Stimulated activated CD4-positive, alpha-beta T cell treated with anti-CD3 and anti-CD28 coated beads, Interleukin-12 subunit alpha, Interleukin-12 subunit beta, amount 100 ng/mL, for 24 hours (primary cell): Measurements from ENCODE around the gene SCYGR8.
"Not testable (repeated sequence)": the region's sequence is repeated elsewhere in the genome, so short reads cannot be mapped to it uniquely, and the experiment has no call there.

Experiments
- DNase-seq, 2 experiments: peaks; one replicate each; pipeline ENCODE4 v3.0.0-alpha.2; 2020; ENCODE audit warnings: low read depth in 2 of 2

Gene SCYGR8, protein sequence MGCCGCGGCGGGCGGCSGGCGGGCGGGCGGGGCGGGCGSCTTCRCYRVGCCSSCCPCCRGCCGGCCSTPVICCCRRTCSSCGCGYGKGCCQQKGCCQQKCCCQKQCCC

DNA sequence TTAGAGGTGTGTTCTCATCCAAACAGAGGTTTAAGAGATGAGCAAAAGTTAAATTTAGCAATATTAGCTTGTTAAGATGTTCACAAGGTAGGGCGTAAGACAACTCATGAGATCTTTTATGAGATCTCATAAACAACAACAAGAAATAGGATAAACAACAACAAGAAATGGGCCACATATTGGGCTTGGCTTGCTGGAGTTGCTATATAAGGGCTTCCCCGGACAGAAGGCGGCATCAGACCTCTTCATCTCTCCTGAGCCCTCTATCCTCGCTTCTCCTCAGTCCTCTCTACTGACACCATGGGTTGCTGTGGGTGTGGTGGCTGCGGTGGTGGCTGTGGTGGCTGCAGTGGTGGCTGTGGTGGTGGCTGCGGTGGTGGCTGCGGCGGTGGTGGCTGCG lies at the start of gene SCYGR8:
SCYGR8 (plus strand) TSS at position 301 of the 400 bp plus-strand sequence; CDS start at position 301, 0 bp downstream.
- no peak for DNase-seq

DNA sequence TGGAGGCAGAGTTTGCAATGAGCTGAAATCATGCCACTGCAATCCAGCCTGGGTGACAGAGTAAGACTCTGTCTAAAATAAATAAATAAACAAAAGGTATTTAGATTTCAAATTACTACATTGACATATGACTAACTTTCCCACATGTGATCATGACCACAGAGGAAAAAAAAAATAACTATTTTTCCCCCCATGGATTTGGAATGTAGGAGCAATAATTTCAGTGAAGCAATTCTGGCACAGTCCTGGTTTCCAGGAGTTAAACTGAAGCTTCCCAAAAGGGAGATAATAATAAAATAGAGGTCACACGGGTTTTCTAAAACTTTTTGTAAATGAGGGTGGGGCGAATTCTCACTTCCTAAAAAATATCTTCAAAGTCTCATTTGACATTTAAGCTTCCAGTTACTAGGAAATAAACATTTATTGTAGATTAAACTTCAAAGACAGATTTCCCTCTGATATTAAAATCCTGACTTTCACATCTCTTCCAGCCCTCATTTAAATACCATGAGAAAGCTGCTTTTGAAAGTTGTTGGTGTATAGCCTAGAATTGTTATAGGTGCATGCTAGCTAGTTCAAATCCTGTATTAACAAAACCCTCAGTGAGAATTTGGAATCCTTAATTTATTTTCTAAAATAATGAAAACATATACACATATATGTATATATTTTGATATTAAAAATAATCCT lies 48.6 kb upstream of the SCYGR8 start:
- no peak for DNase-seq

DNA sequence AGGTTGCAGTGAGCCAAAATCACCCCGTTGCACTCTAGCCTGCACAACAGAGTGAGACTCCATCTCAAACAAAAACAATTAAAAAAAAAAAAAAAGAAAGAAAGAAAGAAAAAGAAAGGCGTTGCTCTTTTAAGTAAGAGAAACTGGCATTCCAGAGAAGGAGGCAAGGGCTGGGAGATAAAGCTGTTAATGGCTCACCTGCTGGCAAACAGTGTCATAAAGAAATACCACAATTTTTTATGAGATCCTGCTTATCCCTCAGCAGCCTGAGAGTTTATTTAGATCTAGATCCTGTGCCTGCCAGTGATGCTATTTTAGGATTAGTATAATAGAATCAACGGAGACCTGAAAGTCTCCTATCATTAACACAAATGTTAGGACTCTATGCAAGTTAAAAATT lies 44.1 kb upstream of the SCYGR8 start:
- DNase-seq, result no peak

DNA sequence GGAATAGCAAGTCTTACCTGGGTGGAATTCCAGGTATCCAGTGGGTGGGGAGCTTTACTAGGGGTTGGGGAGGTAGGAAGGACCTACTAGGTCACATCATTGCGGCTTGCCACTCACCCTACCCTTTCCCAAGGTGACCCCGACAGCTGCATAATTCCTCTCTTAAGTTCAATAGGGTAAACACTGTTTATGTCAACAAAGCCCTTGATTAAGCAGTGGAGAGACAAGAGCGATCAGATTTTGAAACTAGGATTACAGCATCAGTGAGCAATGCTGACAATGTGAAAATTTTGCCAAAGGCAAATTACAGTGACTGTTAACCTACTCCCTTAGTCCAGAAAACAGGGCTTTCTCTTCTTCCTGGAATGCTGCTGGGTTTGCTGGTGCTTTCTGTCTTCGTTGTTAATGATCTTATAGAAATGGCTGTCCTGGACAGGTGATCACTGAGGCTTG lies 42.4 kb upstream of the SCYGR8 start:
- no peak for DNase-seq

DNA sequence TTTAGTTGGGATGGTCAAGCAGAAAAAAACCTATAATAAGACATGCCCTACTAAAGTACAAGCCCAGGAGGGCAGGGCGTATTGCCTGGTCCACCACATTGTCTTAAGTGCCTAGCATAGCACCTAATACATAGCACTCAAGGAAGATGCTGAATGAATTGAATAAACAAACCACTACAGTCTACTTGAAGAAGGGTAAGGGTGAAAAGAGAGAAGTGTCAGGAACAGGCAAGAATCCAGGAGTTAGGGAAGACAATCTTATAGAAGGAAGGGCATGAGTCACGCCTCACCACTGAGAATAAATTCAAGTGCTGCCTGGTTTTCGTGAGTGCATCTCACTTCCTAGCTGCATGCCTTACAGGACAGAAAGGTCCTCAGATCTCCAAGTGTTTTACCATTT lies 41.7 kb upstream of the SCYGR8 start:
- no peak for DNase-seq

DNA sequence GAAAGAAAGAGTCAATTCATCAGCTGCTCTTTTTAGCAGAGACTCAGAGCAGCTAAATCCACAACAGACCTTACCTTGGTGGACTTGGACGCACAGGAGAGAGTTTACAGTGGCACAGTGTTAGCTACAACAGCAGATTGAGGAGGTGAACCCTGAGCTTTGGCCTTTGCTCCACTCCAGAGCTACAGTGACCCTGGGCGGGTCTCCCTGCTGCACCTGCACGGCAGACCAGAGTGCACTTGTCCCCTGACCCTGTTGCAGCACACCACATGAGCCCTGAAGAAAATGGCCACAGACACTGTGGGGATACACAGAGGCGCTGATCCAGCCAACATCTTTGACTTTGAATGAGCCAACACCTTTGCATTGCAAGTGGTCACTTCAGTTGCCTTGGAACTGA lies 38.8 kb upstream of the SCYGR8 start:
- DNase-seq, result no peak

DNA sequence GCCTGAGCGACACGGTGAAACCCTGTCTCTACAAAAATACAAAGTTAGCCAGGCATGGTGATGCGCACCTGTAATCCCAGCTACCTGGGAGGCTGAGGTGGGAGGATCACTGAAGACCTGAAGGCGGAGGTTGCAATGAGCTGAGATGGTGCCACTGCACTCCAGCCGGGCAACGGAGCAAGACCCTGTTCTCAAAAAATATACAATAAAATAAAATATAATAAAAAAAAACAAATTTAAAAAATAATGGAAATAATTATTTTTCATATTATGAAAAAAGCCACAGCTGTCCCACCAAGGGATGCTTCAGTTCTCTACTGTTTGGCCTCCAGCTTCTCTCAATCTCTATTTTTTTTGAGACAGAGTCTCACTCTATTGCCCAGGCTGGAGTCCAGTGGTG lies 38.3 kb upstream of the SCYGR8 start:
- DNase-seq, result no peak

DNA sequence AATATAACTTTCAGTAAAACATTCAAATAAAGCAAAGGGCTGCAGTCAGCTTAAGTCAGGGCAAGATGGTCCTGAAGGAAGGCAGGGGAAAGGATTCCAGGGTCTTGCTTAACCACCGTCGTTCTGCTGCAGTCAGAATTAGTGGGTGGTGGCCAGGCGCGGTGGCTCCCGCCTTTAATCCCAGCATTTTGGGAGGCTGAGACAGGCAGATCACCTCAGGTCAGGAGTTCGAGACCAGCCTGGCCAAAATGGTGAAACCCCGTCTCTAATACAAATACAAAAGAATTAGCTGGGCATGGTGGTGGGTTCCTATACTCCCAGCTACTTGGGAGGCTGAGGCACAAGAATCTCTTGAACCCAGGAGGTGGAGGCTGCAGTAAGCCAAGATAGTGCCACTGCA lies 34.7 kb upstream of the SCYGR8 start:
- no peak for DNase-seq

DNA sequence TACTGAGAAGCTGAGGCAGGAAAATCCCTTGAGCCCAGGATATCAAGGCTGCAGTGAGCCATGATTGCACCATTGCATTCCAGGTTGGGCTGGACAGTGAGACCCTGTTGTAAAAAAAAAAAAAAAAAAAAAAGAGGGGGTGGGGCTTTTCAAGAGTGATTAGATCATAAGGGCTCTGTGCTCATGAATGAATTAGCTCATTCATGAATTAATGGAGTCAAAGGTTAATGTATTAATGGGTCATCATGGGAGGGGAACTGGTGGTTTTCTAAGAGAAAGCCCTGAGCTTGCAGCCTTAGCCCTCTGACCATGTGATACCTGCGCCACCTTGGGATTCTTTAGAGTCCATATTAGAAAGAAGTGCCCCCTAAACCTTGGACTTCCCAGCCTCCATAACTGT lies 32.4 kb upstream of the SCYGR8 start:
- no peak for DNase-seq

DNA sequence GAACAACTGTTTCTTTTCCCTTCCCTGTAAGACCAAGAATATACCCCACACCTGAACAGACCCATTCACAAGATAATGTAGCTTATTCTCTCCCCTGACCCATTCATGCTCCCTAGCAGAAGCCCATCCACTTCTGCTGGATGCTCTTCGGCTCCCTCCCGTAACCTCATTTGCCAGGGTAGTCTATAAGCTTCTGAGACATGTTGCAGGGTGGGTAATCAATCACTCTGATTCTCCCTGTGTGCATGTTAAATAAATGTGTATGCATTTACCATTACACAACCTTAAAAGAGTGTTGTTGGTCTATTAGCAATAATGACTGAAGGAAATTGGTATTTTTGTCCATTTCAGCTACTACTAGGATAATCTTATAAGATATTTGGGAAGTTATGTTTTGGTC lies 29.2 kb upstream of the SCYGR8 start:
- no peak for DNase-seq

DNA sequence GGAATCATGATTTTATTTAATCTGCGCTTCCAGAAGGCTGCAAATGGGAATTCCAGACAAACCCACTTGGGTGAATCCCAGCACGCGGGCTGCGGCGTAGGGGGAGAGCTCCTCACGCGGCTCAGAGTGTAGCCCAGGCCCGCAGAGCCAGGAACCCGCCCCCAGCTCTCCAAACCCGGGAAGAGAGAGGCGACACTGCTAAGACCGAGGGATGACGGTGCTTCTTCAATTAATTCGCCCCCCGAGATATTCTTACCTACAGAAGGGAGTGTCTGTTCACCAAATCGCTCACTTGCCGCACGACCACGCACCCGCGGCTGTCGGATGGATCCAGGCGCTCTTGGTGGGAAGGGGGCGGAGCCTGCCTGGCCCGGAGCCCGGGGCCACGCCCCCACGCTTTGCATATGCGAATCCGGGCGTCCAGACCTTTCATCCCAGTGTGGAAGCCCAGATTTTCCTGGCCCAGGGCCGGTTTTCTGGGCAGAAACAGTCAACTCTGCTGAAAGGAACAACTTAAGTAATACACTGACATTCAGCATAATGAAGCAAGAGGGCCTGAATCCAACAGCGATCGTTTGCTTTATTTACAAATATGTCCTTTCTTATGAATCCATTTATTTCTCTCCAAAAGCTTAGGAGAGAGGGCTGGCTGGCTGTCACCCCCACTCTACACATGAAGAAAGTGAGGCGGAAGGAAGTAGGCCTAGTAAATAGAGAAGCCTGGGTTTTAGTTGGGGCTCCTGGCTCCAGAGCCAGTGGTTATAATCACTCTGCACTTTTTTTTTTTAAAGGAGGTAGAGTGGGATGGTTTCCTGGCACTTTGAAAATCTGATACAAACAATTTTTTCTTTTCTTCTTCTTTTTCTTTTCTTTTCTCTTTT lies 27.8 kb upstream of the SCYGR8 start, which contains the start of gene SLC19A3:
SLC19A3 (minus strand) TSS at position 342 of the 881 bp plus-strand sequence. CDS start 15,710 bp downstream, outside the sequence.
- no peak for DNase-seq

DNA sequence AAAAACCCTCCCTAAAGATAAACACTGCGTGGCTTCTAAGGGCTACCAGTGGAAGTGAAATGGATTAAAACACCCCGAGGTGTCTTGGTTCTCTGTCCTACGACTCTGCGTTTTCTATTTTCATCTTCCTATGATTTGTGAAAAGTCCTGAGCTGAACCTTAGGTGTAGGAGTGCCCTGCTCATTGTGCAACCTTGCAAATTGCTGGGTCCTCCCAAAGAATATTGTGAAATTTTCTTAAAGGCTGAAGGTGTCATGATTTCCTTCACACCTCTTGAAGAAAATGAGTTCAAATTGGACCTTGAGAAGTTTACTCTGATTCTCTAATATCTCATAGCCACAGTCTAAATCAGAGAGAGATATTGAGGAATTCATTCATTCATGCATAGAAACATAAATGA lies 26.1 kb upstream of the SCYGR8 start:
- no peak for DNase-seq

DNA sequence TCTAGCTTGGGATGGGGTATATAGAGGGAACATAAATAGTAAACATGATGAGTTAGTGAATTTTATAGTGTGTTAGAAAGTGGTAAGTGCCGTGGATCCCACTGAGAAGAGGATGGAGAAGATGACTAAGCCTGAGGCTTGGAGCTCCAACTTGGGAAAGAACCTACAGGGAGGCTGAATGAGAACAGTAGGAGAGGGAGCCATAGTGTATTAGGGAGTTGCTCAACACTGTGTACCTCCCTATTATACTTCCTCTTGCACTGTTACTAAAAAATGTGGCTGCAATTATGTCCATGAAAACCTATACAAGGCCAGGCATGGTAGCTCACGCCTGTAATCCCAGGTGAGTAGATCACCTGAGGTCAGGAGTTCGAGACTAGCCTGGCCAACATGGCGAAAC lies 25.0 kb upstream of the SCYGR8 start:
- no peak for DNase-seq

DNA sequence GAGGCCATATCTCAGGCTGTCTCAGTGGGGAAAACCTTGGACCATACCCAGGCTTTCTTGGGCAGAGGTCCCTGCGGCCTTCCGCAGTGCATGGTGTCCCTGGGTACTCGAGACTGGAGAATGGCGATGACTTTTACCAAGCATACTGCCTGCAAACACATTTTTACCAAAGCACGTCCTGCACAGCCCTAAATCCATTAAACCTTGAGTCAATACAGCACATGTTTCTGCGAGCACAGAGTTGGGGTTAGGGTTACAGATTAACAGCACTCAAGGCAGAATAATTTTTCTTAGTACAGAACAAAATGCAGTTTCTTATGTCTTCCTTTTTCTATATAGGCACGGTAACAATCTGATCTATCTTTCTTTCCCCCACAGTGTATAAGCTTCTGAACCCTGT lies 22.9 kb upstream of the SCYGR8 start:
- not testable (repeated sequence) for DNase-seq

DNA sequence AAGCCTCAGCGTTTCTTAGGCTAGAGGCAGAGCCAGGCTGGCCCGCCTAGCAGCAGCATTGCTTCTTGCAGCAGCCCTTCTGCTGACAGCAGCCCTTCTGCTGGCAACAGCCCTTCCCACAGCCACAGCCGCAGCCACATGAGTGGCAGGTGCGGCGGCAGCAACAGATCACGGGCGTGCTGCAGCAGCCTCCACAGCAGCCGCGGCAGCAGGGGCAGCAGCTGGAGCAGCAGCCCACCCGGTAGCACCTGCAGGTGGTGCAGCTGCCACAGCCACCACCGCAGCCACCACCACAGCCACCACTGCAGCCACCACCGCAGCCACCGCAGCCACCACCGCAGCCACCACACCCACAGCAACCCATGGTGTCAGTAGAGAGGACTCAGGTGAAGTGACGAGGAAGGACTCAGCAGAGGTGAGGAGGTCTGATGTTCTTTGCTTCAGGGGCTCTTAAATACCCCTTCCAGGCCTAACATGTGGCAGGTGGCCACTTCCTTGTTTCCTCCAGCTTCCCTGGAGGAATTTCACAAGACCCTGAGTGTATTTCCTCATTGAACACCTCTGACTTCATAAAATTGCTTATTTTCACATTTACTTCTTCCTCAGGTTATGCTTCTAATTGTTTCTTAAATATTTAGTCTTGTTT lies 21.2 kb upstream of the SCYGR8 start, which contains the start of gene SCYGR6:
SCYGR6 (minus strand) TSS at position 364 of the 646 bp plus-strand sequence; CDS start at position 364, 0 bp downstream.
- DNase-seq, result no peak

DNA sequence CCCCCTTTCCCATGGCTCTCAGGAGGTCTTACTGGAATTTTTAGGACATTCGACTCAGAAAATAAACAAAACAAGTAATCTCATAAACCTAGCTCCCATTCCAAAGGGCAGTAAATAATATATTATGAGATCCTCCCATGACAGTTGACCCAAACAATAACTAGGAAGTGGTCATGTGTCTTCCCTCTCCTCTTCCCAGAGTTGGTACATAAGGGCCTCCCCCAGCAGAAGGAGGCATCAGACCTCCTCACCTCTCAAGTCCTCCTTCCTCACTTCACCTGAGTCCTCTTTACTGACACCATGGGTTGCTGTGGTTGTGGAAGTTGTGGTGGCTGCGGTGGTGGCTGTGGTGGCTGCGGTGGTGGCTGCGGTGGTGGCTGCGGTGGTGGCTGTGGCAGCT lies 17.7 kb upstream of the SCYGR8 start, which contains the start of gene SCYGR7:
SCYGR7 (plus strand) TSS at position 301 of the 400 bp plus-strand sequence; CDS start at position 301, 0 bp downstream.
- DNase-seq, result no peak

DNA sequence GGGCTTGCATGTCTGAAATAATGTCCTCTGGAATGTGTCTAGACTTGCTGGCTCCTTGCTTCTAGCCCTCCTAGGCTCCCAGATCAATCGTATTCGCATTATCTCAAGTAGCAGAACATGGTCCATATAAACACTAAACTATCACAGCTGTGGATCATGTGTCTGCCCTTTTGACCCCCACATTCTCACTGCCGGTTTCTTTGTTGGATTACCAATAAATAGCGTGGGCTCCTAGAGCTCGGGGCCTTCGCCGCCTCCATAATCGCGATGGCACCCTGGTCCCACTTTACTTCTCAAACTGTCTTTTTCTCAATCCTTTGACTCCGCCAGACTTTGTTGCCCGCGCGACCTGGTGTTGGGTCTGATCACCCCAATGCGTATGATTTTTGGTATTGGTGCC lies 6.3 kb upstream of the SCYGR8 start:
- DNase-seq, result no peak

DNA sequence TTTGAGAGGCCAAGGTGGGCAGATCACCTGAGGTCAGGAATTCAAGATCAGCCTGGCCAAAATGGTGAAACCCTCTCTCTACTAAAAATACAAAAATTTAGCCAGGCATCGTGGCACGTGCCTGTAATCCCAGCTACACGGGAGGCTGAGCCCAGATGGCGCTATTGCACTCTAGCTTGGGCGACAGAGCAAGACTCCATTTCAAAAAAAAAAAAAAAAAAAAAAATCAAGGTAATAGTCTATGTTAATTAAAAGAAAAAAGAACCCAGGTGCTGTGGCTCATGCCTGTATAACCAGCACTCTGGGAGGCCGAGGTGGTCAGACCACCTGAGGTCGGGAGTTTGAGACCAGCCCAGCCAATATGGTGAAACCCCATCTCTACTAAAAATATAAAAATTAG lies 5.0 kb upstream of the SCYGR8 start:
- peak in 1 of 2 experiments; percentile 11 for DNase-seq

DNA sequence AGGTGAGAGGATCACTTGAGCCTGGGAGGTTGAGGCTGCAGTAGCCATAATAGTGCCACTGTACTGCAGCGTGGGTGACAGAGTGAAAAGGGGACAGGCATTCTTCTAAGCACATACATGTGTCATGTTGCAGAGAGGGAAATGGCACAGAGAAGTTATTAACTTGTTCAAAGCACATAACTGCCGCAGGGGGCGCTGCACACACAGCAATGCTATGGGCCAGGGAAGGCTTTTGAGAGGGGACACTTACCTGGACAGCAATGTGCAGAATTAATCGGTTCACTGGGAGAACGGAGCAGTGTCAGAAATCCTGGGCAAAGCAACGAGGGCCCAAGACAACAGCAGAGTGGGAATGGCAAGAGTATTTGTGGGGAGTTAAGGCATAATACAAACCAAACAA lies 2.4 kb downstream of the SCYGR8 start:
- no peak for DNase-seq

DNA sequence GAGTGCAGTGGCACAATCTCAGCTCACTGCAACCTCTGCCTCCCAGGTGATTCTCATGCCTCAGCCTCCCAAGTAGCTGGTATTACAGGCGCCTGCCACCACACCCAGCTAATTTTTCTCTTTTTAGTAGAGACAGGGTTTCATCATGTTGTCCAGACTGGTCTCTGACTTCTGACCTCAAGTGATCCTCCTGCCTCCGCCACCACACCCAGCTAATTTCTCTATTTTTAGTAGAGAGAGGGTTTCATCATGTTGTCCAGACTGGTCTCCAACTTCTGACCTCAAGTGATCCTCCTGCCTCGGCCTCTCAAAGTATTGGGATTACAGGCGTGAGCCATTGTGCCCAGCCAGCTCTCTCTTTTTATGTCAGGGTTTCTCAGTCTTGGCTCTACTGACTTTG lies 10.6 kb downstream of the SCYGR8 start:
- DNase-seq, result not testable (repeated sequence)

DNA sequence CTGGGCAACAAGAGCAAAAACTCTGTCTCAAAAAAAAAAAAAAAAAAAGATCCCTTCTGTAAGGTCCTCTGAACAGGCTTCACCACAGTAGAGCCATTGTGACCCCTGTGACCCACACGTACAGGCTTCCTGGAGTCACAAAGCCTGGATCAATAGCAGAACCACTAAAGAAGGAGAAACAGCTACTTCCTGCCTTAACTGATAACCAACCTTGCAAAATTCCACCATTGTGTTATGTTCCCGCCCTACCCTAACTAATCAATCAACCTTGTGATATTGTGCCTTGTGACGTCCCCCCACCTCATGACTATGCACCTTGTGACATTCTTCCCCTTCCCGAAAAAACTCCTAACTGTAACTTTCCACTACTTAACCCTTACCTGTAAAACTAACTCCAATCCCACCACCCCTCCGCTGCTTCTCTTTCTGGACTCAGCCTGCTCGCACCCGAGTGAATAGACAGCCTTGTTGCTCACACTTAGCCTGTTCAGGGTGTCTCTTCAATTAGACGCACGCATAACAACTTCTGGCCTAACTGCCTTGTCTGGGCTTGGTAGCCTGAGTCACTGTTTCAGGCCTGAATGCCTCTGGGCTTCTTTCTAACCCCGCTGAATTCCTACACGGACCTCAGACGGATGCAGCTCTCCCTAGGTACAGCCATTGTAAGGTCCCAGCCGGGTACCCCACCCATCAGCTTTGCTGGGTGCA lies 13.9 kb downstream of the SCYGR8 start:
- DNase-seq, result no peak
